HepG2 (cell line): ENCODE results near the gene GALNT17. TPM values are rescaled to one million over a fixed set of nuclear protein-coding genes. Genes with fewer than 3 reads are reported as not detected.
A peak's percentile ranks its signal among the peaks of the same experiment; 100 is the strongest.

Experiments
- ATAC-seq: fragments of 200-7000 bp; cut with Tn5 transposase; 3 replicates; pipeline ENCODE4 v1.9.1; 2020; ENCODE audit warnings: mild to moderate bottlenecking, moderate library complexity
- BruUV-seq: library from RNA; stranded (reverse); fragments of 400-500 nt; replicated peaks from 2 replicates; lab custom pipeline; 2021; lab: Mats Ljungman, UMichigan
- CTCF ChIA-PET: fragments of 300-600 bp; formaldehyde crosslinking; extraction: SDS; loops from one replicate; lab custom pipeline; 2021; ENCODE audit warnings: low total read pairs, inconsistent platforms, low intra/inter-chr PET ratio; lab: Yijun Ruan, JAX
- POLR2A ChIA-PET: fragments of 350-600 bp; sonication (Branson Sonifier 250); formaldehyde crosslinking; loops from one replicate; lab custom pipeline; 2020; ENCODE audit warnings: antibody characterized with exemption, inconsistent platforms; lab: Yijun Ruan, JAX
- DNase-seq: peaks from one replicate; pipeline ENCODE4 v3.0.0-alpha.2; 2015; ENCODE audit warnings: low spot score
- FAIRE-seq: peaks from 3 replicates; lab custom pipeline; 2011; peaks lifted over from hg19 to GRCh38; lab: Jason Lieb, UNC
- H2AFZ ChIP-seq: one replicate; pipeline ENCODE4 v1.6.1; 2011; ENCODE audit warnings: low read length, inconsistent platforms
- H3K27ac ChIP-seq: fragments of 300-600 bp; 3 replicates; pipeline ENCODE4 v1.8.0; 2011; ENCODE audit warnings: mixed run types, mild to moderate bottlenecking, mixed read lengths, low read length, inconsistent platforms; ENCODE audit not compliant: insufficient read depth; ENCODE audit errors: extremely low read length
- H3K27me3 ChIP-seq, 2 experiments: fragments of 200-600 bp in 1 of 2; 2 replicates in 1 of 2; 3 replicates in 1 of 2; pipeline versions ENCODE4 v1.6.0 to v1.8.0; 2011; ENCODE audit warnings: low read length in 2 of 2, mild to moderate bottlenecking in 2 of 2, moderate library complexity in 2 of 2, inconsistent platforms in 1 of 2; ENCODE audit not compliant: insufficient read depth in 2 of 2, control insufficient read depth in 1 of 2
- H3K36me3 ChIP-seq, 2 experiments: fragments of 200-600 bp in 1 of 2; replicated peaks in 1 of 2; 2 replicates in 1 of 2; 3 replicates in 1 of 2; pipeline versions ENCODE4 v1.5.1 to v1.8.0; 2011; ENCODE audit warnings: low read length in 2 of 2, inconsistent platforms in 1 of 2; ENCODE audit not compliant: insufficient read depth in 2 of 2, control insufficient read depth in 1 of 2
- H3K4me1 ChIP-seq: 2 replicates; pipeline ENCODE4 v1.5.1; 2012; ENCODE audit warnings: low read length, inconsistent platforms; ENCODE audit not compliant: insufficient read depth
- H3K4me2 ChIP-seq: 2 replicates; pipeline ENCODE4 v1.6.0; 2011; ENCODE audit warnings: low read depth, low read length, inconsistent platforms
- H3K4me3 ChIP-seq, 3 experiments: fragments of 200-600 bp in 1 of 3; sonication (generic), shearing (Covaris generic) in 1 of 3; replicated peaks in 1 of 3; 2 replicates each; pipeline ENCODE4 v1.5.1; 2011 to 2016; ENCODE audit warnings: low read length in 3 of 3, inconsistent platforms in 2 of 3, low read depth in 2 of 3, mild to moderate bottlenecking in 2 of 3, control low read depth in 1 of 3, mixed read lengths in 1 of 3; ENCODE audit not compliant: insufficient read depth in 1 of 3
- H3K79me2 ChIP-seq: one replicate; pipeline ENCODE4 v1.6.1; 2011; ENCODE audit warnings: low read length, inconsistent platforms; ENCODE audit not compliant: insufficient read depth
- H3K9ac ChIP-seq: 2 replicates; pipeline ENCODE4 v1.6.0; 2011; ENCODE audit warnings: mild to moderate bottlenecking, low read depth, low read length, inconsistent platforms; ENCODE audit not compliant: insufficient read depth
- H3K9me3 ChIP-seq: 2 replicates; pipeline ENCODE4 v1.5.1; 2012; ENCODE audit warnings: mild to moderate bottlenecking, low read length
- H4K20me1 ChIP-seq: 2 replicates; pipeline ENCODE4 v1.6.0; 2011; ENCODE audit warnings: inconsistent platforms, mild to moderate bottlenecking, low read length, moderate library complexity; ENCODE audit not compliant: insufficient read depth
- ASH2L ChIP-seq: fragments of 300-600, 200-600 bp; sonication (generic); IDR thresholded peaks from 2 replicates; pipeline ENCODE4 v1.7.0; 2017; ENCODE audit warnings: low read depth, mild to moderate bottlenecking, moderate library complexity, mixed read lengths, low read length; ENCODE audit not compliant: insufficient read length
- FIP1L1 ChIP-seq: fragments of 200-400 bp; formaldehyde crosslinking; IDR thresholded peaks from 2 replicates; pipeline ENCODE4 v1.6.1; 2018; ENCODE audit warnings: low read depth, mild to moderate bottlenecking, low read length, moderate library complexity, borderline replicate concordance; ENCODE audit not compliant: insufficient read depth
- KLF13 ChIP-seq: sonication (generic); formaldehyde crosslinking; IDR thresholded peaks from 2 replicates; pipeline ENCODE4 v1.4.0; 2020; ENCODE audit warnings: mild to moderate bottlenecking, missing genetic modification reagents
- LCORL ChIP-seq, 2 experiments: fragments of 450-650 bp in 1 of 2; sonication (generic) in 1 of 2; formaldehyde crosslinking in 1 of 2; IDR thresholded peaks; 2 replicates each; pipeline versions ENCODE4 v1.5.0 to v1.6.1; 2017 to 2020; ENCODE audit warnings: antibody characterized with exemption in 1 of 2, missing genetic modification reagents in 1 of 2
- NCOR1 ChIP-seq: fragments of 200-600 bp; sonication (generic); IDR thresholded peaks from 2 replicates; pipeline ENCODE4 v1.7.0; 2017; ENCODE audit warnings: antibody characterized with exemption, low read length, borderline replicate concordance
- RAD51 ChIP-seq: fragments of 450-650 bp; IDR thresholded peaks from 2 replicates; pipeline ENCODE4 v1.6.1; 2016; ENCODE audit warnings: borderline replicate concordance
- TFE3 ChIP-seq: IDR thresholded peaks from 2 replicates; pipeline ENCODE4 v1.6.1; 2016
- THYN1 ChIP-seq: sonication (generic); formaldehyde crosslinking; IDR thresholded peaks from 2 replicates; pipeline ENCODE4 v1.8.1; 2023; ENCODE audit warnings: low read depth, mild to moderate bottlenecking, moderate library complexity, missing genetic modification reagents, borderline replicate concordance
- ZBTB7B ChIP-seq: sonication (generic); formaldehyde crosslinking; IDR thresholded peaks from 2 replicates; pipeline ENCODE4 v1.4.0; 2020; ENCODE audit warnings: missing genetic modification reagents
- WGBS: methylation state at CpG from one replicate; pipeline ENCODE4 v1.1.6; 2017; ENCODE audit warnings: low lambda C conversion rate; 5-methylcytosine and 5-hydroxymethylcytosine counted together
- in situ Hi-C: cut with HindIII; loops from 2 replicates; pipeline ENCODE4 v1.10.0; 2017; ENCODE audit warnings: low pct_unique_long_range_greater_than_20kb; ENCODE audit not compliant: extremely low pct_ligation_motif_present
- intact Hi-C: fragments of 100-400 bp; cut with micrococcal nuclease; formaldehyde crosslinking; loops from one replicate; pipeline ENCODE4 v1.10.0; 2022; ENCODE audit not compliant: unreplicated experiment
- polyA plus RNA-seq, 8 experiments: library from polyadenylated mRNA; depleted of rRNA in 3 of 8; stranded (reverse) in 7 of 8; unstranded in 1 of 8; fragments of >200 nt; fragmentation: Illumina TruSeq in 4 of 8; extraction: Trizol in 4 of 8; gene quantifications; 2 replicates each; pipeline versions ENCODE4 v1.2.1 to v1.2.3, GENCODE V29; 2011 to 2016; ENCODE audit warnings: low read depth in 4 of 8, missing spikeins in 1 of 8, mixed read lengths in 1 of 8; ENCODE audit not compliant: insufficient read depth in 1 of 8
- total RNA-seq, 5 experiments: library from RNA; depleted of rRNA; stranded (reverse); fragments of >200 nt; fragmentation: Illumina TruSeq; extraction: Trizol; gene quantifications; 2 replicates each; pipeline ENCODE4 v1.2.3, GENCODE V29; 2016; ENCODE audit warnings: low read depth in 1 of 5
- TF ChIP-seq, protein P1 (sequence below): sonication (generic); formaldehyde crosslinking; IDR thresholded peaks from 2 replicates; pipeline ENCODE4 v1.4.0; 2020; ENCODE audit warnings: missing genetic modification reagents

GALNT17 gene
- total and polyA plus RNA-seq, 2 of the 13 experiments (the other 11 are each of a cell fraction or from before 2014, with no cell fraction given), result not detected

GRCh38 chr7:71171476-71171875 is 39.5 kb downstream of the GALNT17 start (continued):
- no peak for TF ChIP-seq THYN1 (CRISPR knock-in tag)
- TF ChIP-seq NCOR1, result no peak
- TF ChIP-seq, protein P1, sequence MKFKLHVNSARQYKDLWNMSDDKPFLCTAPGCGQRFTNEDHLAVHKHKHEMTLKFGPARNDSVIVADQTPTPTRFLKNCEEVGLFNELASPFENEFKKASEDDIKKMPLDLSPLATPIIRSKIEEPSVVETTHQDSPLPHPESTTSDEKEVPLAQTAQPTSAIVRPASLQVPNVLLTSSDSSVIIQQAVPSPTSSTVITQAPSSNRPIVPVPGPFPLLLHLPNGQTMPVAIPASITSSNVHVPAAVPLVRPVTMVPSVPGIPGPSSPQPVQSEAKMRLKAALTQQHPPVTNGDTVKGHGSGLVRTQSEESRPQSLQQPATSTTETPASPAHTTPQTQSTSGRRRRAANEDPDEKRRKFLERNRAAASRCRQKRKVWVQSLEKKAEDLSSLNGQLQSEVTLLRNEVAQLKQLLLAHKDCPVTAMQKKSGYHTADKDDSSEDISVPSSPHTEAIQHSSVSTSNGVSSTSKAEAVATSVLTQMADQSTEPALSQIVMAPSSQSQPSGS (CRISPR knock-in tag), result no peak
- TF ChIP-seq ZBTB7B, result no peak
- no peak for TF ChIP-seq ASH2L
- no peak for TF ChIP-seq FIP1L1
- no peak for TF ChIP-seq KLF13 (CRISPR knock-in tag)
- no peak for TF ChIP-seq RAD51

- Histone ChIP-seq H3K4me1 (no peaks in the 10 kb centered on the region), H2AFZ (no peak overlapping the region), H3K36me3 (no peaks in the 10 kb centered on the region), H3K27me3 (no peaks in the 10 kb centered on the region), H3K9ac (no peak overlapping the region), H3K4me2 (no peak overlapping the region), H3K27ac (no peak overlapping the region), H3K9me3 (no peaks in the 10 kb centered on the region), H4K20me1 (no peaks in the 10 kb centered on the region), H3K79me2 (no peaks in the 10 kb centered on the region), H3K4me3 (no peak overlapping the region)
- BruUV-seq, result no TSS peak
- in situ Hi-C loops, result no loop called here
- peak; percentile 84; the same call in 1 of the 2 replicates for TF ChIP-seq LCORL (IDR thresholded peaks at IDR 0.05)
- no peak for TF ChIP-seq LCORL (CRISPR knock-in tag; IDR thresholded peaks at IDR 0.05)
- TF ChIP-seq TFE3 (CRISPR knock-in tag), result no peak
- intact Hi-C loops, result no loop called here
- POLR2A ChIA-PET, result no interaction called here
- 18% methylated on average over 5 of the region's 7 CpGs for WGBS
- no peak for DNase-seq
- CTCF ChIA-PET, result no interaction called here
- no peak for ATAC-seq
- no peak for FAIRE-seq
Measured at GRCh38 chr7:71173955-71174354, 42.0 kb downstream of the GALNT17 start.
